Mammary epithelial cell (primary cell): Measurements from ENCODE around the gene MRC2.
"Not testable (repeated sequence)": the region's sequence is repeated elsewhere in the genome, so short reads cannot be mapped to it uniquely, and the experiment has no call there.

ENCODE experiments used
- CTCF ChIP-seq, 2 donors: IDR thresholded peaks in 1 of 2; conservative IDR thresholded peaks in 1 of 2; 2 replicates each; pipeline ENCODE4 v1.5.1; 2011 to 2012; ENCODE audit warnings: inconsistent platforms in 2 of 2, low read length in 2 of 2, mild to moderate bottlenecking in 2 of 2, control low read depth in 1 of 2, low read depth in 1 of 2; ENCODE audit not compliant: insufficient read depth in 1 of 2; ENCODE audit errors: extremely low read depth in 1 of 2
- EZH2 ChIP-seq: IDR thresholded peaks from 2 replicates; pipeline ENCODE4 v1.6.1; 2012; ENCODE audit warnings: low read length, inconsistent platforms, borderline replicate concordance

GRCh38 chr17:62698459-62698858, 71.0 kb downstream of the MRC2 start:
- TF ChIP-seq EZH2; CTCF (conservative IDR thresholded peaks at IDR 0.05 in 1 of 2, IDR thresholded peaks at IDR 0.05 in 1 of 2; ENCODE audit: extremely low read depth in 1 of 2, insufficient read depth in 1 of 2, low read depth in 1 of 2, low read length in 2 of 2): not testable (repeated sequence)
